GM19328 (cell line): Measurements from ENCODE around the gene DIDO1.

Experiments
- ATAC-seq: cut with Tn5 transposase; IDR thresholded peaks from one replicate; pipeline ENCODE4 v1.9.1; 2021; ENCODE audit warnings: mild to moderate bottlenecking, moderate library complexity; ENCODE audit not compliant: unreplicated experiment

Gene DIDO1

DNA sequence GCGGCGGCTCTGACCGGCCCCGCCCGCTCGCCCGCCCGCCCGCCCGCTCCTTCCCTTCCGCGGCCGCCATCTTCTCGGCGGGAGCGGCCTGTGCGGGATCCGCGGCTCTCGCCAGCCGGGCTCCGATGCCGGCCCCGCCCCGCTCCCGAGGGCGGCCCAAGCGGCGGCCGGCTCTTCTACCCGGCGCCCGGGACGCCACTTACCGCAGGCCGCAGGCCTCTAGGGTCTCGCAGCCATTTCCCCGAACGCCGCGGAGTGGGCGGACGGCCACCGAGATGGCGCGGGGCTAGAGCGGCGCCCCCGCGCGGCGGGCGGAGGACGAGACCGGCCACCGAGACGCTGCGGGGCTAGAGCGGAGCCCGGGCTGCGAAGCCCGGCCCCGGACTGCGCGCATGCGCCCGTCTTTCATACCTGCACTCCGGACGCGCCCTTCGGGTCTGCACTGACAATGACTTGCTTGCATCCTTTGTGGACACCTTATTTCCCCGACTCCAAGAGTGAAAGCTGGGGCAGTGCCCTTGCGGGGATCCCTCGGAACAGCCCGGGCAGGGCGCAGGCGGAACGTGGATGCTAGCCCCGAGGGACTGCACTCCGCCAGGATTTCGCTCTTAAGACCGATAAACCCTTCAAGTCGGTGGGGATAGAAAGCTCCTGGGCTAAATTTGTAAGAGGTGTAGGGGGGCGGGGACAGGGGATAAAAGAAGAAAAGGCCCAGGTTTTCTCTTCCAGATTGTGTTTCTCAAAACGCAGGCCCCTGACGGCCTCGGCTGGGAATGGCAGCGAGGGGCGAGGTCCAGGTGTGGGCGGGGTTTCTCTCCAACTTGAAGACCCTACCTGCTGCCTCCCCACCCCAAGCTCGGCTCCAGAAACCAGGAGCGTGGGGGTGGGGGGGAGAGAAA lies at the start of gene DIDO1:
TSS of gene DIDO1 (minus strand) at position 277 of the 899 bp plus-strand sequence.
- ATAC-seq: peak; percentile 70

DNA sequence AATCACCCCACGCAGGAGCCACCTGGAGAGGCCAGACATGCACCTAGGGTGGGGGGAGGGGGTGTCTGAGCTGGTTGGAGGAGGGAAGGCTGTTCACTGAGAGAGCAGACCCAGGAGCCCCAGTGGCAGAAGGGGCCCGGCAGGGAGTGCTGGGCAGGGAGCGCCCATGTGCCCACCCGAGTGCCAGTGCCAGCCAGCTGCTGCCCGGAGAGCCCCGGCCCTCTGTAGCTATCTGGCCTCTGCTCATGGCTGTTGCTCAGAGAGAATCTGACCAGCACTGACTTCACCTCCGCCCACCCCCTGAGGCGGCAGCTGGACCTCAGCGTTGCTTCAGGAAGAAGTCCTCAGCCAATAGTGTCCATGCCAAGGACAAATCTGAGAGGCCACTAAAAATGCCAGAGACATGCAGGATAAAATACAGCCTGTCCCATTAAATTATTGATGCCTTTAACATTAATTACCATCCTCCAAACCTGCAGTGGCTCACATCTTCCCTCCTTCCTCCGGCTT lies 49.0 kb upstream of the DIDO1 start:
- no peak for ATAC-seq

DNA sequence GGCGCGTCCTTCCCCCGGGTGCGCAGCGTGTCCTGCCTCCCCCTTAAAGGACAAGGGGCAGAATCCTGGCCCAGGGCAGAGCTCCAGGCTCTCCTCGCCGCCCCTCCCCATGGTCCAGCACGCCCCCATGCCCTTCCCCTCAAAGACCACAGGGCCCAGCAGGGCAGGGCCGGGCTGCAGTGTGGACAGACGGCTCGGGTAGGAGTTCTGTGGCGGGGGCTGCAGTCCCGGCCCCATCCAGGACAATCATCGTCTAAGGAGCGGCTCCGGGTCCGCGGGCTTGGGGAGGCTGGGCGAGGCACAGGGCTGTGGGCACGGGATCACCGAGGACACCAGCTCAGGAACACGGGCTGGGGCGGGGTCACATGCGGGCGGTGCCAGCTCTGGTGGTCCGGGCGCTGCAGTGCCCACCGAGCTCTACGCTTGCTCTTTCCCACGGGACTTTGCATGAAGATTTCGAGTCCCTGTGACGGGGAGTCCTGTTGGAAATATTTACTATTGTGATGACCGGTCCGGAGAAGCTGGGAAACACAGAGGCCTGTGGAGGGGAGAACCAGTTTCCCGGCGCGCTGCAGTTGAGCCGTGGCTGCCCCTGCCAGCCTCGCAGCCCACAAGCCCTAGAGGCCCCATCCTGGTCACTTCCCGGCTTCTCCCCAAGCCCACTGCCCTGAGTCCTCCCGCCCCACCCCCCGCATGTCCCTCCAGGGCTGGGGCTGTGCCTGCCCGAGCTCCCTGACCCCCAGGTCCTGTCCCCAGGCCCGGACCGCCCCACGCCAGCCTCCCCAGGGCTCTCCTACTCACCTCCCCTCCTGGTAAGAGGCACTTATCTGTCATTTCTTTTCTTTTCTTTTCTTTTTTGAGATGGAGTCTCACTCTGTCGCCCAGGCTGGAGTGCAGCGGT lies 46.8 kb upstream of the DIDO1 start:
- no peak for ATAC-seq

DNA sequence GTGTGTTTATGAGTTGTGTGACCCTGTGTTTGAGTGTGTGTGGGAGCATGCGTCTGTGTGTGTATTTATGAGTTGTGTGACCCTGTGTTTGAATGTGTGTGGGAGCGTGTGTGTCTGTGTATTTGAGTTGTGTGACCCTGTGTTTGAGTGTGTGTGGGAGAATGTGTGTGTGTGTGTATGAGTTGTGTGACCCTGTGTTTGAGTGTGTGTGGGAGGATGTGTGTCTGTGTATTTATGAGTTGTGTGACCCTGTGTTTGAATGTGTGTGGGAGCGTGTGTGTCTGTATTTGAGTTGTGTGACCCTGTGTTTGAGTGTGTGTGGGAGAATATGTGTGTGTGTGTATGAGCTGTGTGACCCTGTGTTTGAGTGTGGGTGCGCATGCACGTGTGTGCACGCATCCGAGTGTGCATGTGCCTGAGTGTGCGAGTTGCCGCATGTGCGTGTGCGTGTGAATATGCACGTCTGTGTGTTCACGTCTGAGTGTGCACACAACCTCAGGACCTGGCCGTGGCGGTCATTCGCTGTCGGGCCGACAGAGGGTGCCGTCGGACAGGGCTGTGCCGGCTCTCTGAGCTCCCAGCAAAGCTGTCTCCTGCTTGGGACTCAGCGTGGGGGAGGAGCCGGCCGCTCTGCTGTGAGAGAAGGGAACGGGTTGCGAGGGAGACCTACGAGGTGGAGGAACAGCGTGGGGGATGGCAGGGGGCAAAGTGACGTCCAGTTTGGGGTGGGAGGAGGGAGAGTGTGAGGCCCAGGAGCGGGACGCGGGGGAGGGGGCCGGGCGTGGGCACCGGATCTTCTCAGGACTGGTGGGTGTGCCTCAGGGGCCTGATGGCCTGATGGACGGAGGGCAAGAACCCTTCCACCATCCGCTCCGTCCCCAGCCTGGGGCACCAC lies 45.9 kb upstream of the DIDO1 start:
- peak; percentile 64 for ATAC-seq

DNA sequence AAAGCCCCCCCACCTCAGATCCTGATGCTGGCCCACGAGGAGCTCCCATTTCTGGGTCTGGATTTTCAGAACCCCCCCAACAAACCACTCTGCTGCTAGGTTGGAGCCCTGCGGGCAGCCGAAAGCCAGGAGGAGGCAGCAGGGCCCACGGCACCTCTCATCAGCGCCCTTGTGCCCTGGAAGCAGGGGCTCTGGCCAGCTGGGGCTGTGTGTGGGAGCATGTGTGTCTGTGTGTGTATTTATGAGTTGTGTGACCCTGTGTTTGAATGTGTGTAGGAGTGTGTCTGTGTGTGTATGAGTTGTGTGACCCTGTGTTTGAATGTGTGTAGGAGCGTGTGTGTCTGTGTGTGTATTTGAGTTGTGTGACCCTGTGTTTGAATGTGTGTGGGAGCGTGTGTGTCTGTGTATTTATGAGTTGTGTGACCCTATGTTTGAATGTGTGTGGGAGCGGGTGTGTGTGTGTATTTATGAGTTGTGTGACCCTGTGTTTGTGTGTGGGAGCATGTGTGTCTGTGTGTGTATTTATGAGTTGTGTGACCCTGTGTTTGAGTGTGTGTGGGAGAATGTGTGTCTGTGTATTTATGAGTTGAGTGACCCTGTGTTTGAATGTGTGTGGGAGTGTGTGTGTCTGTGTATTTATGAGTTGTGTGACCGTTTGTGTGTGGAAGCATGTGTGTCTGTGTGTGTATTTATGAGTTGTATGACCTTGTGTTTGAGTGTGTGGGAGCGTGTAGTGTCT lies 45.1 kb upstream of the DIDO1 start:
- no peak for ATAC-seq

DNA sequence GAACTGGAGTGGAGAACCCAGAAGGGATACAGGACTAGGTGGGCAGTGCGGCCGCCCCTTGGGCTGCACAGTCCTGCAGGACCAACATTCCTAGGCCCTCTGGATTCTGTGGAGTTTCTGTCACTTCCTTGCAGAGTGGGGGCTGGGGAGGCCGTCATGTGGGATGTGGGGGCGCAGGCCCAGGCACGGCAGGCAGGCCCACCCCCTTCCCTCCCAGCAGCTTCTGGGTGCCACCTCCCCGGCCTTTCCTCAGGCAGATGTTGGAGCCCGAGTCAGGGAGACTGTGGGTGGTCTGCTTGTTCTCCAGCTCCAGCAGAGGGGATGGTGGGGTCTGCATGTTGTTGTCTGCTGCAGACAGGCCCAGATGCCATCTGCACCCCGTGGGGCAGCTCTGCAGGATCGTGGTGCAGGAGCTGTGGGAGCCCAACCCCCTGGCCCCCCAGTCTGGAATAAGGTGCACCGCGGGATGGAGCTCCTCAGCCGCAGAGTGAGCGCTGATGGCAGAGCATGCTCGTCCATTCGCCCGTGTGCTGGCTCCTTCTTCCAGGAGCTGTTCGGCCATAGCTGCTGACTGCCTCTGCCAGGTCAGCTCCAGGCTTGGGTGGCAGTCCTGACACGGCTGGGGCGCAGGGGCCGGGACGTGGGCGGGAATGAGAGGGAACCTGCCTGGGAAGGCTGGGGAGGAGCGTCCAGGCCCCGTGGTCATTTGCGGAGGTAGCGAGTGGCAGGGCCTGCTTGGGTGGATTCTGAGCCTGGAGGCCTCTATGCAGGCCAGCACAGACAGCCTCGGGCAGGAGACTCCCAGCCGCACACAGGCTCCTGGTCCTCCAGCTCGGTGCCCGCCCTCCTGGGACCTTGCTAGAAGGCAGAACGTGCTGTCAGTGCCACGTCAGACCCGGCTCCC lies 44.3 kb upstream of the DIDO1 start:
- ATAC-seq: no peak

DNA sequence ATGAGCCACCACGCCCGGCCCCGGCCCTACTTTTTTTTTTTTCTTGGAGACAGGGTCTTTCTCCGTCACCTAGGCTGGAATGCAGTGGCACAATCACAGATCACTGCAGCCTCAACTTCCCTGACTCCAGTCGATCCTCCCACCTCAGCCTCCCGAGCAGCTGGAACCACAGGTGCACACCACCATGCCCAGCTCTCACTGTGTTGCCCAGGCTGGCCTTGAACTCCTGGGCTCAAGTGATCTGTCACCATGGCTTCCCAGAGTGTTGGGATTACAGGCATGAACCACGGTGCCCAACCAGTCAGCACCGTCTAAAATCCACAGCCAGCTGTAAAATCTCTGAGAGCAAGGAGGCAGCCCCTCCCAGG lies 43.6 kb upstream of the DIDO1 start:
- ATAC-seq: no peak

DNA sequence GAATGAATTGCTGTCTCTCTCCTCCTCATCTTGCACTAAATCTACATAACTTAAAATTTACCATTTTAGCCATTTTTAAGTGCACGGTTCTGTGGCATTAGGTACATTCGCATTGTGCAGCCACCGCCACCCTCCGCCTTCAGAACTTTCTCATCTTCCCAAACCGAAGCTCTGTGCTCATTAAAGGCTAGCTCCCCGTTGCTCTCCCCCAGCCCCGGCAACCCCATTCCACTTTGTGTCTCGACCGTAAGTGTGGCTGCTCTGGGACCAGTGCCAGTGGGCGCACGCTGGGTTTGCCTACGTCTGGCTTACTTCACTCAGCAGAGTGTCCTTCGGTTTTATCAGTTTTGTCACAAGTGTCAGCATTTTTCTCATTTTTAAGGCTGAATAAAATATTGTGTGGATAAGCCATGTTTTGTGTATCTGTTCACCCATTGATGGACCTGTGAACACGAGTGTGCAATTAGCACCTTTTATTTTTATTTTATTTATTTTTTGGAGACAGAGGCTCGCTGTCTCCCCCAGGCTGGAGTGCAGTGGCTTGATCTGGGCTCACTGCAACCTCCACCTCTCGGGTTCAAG lies 43.0 kb upstream of the DIDO1 start:
- no peak for ATAC-seq

DNA sequence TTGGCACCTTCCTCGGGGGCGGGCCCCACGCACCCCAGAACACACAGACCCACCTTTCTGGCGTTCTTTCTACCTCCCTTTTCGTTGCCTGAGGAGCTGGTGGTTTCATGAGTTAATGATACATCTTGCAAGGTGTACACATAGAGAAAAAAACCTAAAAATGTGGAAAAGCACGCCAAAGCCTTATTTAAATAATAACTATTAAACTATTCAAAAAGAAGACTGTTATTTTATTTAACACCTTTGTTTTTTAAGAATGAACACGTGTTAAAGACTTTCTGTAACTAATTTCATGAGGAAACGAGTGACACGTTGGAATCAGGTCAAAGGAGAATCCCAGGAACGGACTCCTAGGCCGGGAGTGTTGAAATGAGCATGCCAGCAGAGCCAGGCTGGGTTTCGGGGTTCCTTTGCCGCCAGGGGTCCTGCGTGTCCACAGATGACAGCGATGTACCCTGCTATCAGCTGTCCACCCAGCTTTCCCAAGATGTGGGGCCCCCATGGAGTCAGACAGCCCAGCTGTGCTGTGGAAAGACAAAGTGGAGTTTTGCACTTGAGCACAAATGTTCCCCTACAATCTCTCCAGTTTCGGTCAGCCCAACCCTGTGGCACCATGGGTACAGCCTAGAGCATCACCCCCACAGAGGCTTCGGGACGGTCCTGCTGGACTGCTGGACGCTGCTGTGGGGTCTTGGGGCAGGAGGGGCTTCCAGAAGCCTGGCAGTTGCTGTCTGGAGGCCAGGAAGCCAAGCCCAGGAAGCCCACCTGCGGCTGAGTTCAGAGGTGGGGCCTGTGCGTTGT lies 42.3 kb upstream of the DIDO1 start:
- no peak for ATAC-seq

DNA sequence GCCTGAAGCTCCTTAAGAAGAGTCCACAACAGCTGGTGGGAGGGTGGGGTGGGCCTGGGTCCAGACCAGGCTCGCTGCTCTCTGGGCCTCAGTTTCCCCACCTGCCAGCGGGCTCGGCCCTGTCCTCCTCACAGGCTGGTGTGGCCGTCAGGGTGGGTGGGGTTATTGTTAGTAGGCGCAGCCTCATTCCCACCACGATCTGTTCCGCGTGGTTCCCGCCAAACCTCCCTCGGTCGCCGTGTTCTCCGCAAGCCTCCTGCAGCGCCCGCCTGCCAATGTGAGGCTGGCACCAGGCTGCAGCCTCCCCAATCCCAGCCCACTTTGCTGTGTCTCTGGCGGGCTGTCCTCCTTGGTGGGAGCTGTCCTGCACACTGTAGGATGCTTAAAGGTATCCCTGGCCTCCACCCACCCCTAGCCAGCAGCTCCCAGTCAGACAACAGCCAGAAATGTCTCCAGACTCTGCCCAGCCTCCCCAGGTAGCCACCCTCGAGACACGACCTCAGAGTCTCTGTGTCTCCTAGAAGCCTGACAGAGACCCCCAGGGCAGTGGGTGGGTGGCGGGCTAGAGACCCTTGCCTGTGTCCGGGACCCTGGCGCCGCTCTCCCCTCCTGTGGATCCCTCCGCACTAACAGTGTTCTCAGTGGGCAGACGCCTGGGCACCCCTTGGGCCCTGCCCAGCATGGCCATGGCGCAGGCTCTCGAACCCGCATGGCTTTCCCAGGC lies 41.5 kb upstream of the DIDO1 start:
- ATAC-seq: no peak

DNA sequence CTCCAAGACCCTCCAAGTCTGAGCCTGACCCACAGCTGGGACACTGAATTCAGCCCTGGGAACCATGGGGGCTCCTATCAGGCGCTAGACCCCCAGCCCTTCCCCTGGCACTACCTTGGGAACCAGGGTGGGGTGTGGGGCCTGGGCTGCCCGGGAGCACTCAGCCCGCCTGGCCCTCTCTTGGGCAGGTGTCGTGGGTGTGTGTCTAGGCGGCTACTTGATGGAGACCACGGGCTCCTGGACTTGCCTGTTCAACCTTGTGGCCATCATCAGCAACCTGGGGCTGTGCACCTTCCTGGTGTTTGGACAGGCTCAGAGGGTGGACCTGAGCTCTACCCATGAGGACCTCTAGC lies 40.8 kb upstream of the DIDO1 start:
- ATAC-seq: no peak

DNA sequence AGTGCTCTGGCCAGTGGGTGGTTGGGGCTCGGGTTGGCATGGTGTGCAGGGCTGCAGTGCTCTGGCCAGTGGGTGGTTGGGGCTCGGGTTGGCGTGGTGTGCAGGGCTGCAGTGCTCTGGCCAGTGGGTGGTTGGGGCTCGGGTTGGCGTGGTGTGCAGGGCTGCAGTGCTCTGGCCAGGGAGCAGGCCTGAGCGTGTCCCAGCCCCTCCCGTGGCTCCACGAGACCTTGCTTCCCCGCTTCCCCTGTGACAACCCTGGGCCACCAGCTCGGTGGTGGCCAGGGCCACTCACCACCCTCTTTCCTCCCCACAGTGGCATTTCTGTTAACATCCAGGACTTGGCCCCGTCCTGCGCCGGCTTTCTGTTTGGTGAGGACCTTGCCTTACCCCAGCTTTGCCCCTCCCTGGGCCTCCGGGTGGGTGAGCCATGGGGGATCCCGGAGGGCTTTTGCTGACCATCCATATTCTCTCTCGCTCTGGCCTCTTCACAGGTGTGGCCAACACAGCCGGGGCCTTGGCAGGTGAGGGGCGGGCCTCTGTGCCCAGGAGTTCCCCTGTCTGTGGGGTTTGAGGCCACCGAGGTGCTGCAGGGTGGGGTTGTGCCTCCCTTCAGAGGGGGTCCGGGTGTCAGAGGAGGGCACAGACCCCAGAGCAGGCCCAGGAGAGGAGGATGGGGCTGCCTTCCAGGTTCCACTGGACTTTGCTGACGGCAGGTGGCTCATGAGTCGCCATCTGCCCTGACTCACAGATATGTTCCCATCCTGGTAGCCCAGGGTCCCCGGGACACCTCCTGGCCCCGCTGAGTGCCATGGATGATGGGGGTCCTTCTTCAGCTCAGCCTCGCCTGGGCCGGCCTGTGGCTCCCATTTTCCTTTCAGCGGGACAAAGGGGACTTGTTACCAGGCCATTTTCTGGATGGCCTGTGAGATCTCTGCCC lies 40.2 kb upstream of the DIDO1 start:
- no peak for ATAC-seq

DNA sequence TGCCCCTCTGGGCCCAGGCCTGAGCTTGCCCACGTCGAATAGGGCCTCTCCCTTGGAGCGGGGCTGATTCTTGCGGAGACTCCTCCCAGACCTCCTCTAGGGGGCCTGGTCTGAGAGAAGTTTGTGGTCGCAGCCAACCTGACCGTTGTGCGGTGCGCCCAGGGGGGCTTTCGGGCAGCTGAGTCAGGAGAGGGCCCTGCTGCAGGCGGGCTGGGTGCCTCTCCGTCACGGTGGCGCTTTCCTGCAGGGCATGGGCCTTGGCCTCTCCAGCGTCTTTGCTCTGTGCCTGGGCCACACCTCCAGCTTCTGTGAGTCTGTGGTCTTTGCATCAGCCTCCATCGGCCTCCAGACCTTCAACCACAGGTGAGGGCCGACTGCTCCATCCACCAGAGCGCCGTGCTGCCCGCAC lies 39.1 kb upstream of the DIDO1 start:
- ATAC-seq: no peak

DNA sequence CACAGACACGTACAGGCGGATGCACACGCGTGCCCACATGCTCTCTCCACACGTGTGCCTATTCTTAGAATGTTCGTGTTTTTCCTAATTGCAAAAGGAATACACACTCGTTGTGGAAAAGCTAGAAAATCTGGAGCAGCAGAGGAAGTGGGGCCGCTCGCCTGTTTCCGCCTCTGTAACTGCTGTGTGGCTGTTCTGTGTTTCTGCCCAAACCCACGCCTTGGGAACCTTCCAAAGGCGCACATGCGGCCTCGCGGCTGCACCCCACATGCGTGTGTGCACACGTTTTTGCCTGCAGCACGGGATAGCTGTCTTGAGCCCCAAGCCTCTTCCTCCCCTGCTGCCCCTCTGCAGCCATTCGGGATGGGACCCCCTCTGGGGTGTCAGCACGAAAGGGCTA lies 38.4 kb upstream of the DIDO1 start:
- ATAC-seq: no peak

DNA sequence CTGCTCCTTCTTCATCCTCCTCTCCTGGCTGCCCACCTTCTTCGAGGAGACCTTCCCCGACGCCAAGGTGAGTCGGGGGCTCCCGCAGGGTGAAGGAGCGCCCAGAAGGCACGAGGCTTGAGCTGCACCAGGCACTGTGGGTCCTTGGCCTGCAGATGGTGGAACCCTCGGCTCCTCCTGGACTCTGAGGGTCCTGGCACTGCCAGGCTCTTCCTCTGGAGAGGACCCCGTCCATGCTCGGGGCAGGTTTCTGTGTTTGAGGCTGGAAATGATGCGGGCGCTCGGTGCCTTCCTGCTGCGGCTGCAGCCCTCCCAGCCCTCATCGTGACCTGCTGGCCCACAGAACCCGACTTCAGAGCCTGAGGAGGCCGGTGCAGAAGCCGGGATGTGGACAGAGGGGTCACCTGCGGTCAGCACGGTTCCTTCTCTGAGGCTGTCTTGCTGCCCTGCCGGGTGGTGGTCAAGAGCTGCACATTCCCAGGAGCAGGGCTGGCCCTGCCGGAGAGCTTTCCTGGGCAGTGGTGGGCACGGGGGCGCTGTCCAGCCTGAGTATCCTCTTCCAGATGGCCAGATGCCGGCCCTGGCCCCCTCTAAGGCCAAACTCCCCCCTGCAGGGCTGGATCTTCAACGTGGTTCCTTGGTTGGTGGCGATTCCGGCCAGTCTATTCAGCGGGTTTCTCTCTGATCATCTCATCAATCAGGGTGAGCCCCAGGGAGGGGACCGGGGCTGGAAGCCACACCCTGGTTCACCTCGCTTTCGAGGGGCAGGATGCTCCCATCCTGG lies 37.5 kb upstream of the DIDO1 start:
- ATAC-seq: no peak
